Embryonic facial prominence (tissue), 1 donor: ENCODE results near the gene PRKCZ.

ENCODE experiments used
- DNase-seq: peaks from one replicate; pipeline ENCODE4 v3.0.0-alpha.2; 2016; ENCODE audit errors: extremely low spot score

PRKCZ gene

GRCh38 chr1:2024887-2025286 is 25.3 kb upstream of the PRKCZ start:
- DNase-seq, result no peak

GRCh38 chr1:2025491-2025981 is 24.7 kb upstream of the PRKCZ start:
- no peak for DNase-seq

- DNase-seq, result no peak
Observed at GRCh38 chr1:2027961-2028583, 22.1 kb upstream of the PRKCZ start.

- DNase-seq, result no peak
Observed at GRCh38 chr1:2028870-2029560, 21.2 kb upstream of the PRKCZ start.

- no peak for DNase-seq
Observed at GRCh38 chr1:2029561-2029960, 20.6 kb upstream of the PRKCZ start.

- no peak for DNase-seq
Observed at GRCh38 chr1:2030076-2030871, 19.9 kb upstream of the PRKCZ start.

GRCh38 chr1:2031546-2032540 is 18.4 kb upstream of the PRKCZ start:
- DNase-seq, result no peak

- no peak for DNase-seq
Observed at GRCh38 chr1:2032737-2033136, 17.5 kb upstream of the PRKCZ start.

- no peak for DNase-seq
Observed at GRCh38 chr1:2033165-2033564, 17.0 kb upstream of the PRKCZ start.

GRCh38 chr1:2036287-2036686 is 13.9 kb upstream of the PRKCZ start:
- no peak for DNase-seq

- DNase-seq, result no peak
Observed at GRCh38 chr1:2037314-2037979, 12.8 kb upstream of the PRKCZ start.

- DNase-seq, result no peak
Observed at GRCh38 chr1:2038229-2038628, 12.0 kb upstream of the PRKCZ start.

GRCh38 chr1:2039251-2039650 is 11.0 kb upstream of the PRKCZ start:
- no peak for DNase-seq

GRCh38 chr1:2041305-2041704 is 8.9 kb upstream of the PRKCZ start:
- DNase-seq, result no peak

- DNase-seq, result no peak
Observed at GRCh38 chr1:2041887-2042286, 8.3 kb upstream of the PRKCZ start.

GRCh38 chr1:2042830-2043773 is 7.1 kb upstream of the PRKCZ start:
- no peak for DNase-seq

GRCh38 chr1:2043886-2044285 is 6.3 kb upstream of the PRKCZ start:
- no peak for DNase-seq

- no peak for DNase-seq
Observed at GRCh38 chr1:2044510-2045319, 5.5 kb upstream of the PRKCZ start.
